Measurements from ENCODE around the gene KLHL36.

The KLHL36 gene

GRCh38 chr16:84608282-84608681 is 40.0 kb upstream of the KLHL36 start:
- Histone ChIP-seq H3K36me3 (ENCODE audit: control insufficient read depth, insufficient read depth, low read length) (peaks cover 12% of the 10 kb centered on the region), H3K4me1 (ENCODE audit: control insufficient read depth, insufficient read depth, low read length) (peaks cover 5% of the 10 kb centered on the region), H3K9ac (ENCODE audit: low read depth, low read length) (no peak overlapping the region), H3K27me3 (ENCODE audit: control insufficient read depth, insufficient read depth, low read length) (no peaks in the 10 kb centered on the region), H3K4me3 (ENCODE audit: low read depth, low read length) (no peak overlapping the region), H3K9me3 (ENCODE audit: control insufficient read depth, insufficient read depth, low read length) (no peaks in the 10 kb centered on the region)

GRCh38 chr16:84609563-84610177 is 38.6 kb upstream of the KLHL36 start:
- no peaks in the 10 kb centered on the region for H3K9me3 ChIP-seq (ENCODE audit: control insufficient read depth, insufficient read depth, low read length)
- peaks cover 19% of the 10 kb centered on the region for H3K36me3 ChIP-seq (ENCODE audit: control insufficient read depth, insufficient read depth, low read length)
- H3K4me1 ChIP-seq (ENCODE audit: control insufficient read depth, insufficient read depth, low read length): peaks cover 4% of the 10 kb centered on the region
- no peaks in the 10 kb centered on the region for H3K27me3 ChIP-seq (ENCODE audit: control insufficient read depth, insufficient read depth, low read length)
- no peak overlapping the region for H3K9ac ChIP-seq (ENCODE audit: low read depth, low read length)
- H3K4me3 ChIP-seq (ENCODE audit: low read depth, low read length): no peak overlapping the region

GRCh38 chr16:84610376-84610775 is 37.9 kb upstream of the KLHL36 start:
- peaks cover 3% of the 10 kb centered on the region for H3K4me1 ChIP-seq (ENCODE audit: control insufficient read depth, insufficient read depth, low read length)
- H3K9ac ChIP-seq (ENCODE audit: low read depth, low read length): no peak overlapping the region
- H3K4me3 ChIP-seq (ENCODE audit: low read depth, low read length): no peak overlapping the region
- peaks cover 26% of the 10 kb centered on the region for H3K36me3 ChIP-seq (ENCODE audit: control insufficient read depth, insufficient read depth, low read length)
- H3K27me3 ChIP-seq (ENCODE audit: control insufficient read depth, insufficient read depth, low read length): no peaks in the 10 kb centered on the region
- no peaks in the 10 kb centered on the region for H3K9me3 ChIP-seq (ENCODE audit: control insufficient read depth, insufficient read depth, low read length)

- no peaks in the 10 kb centered on the region for H3K9me3 ChIP-seq (ENCODE audit: control insufficient read depth, insufficient read depth, low read length)
- peaks cover 26% of the 10 kb centered on the region for H3K36me3 ChIP-seq (ENCODE audit: control insufficient read depth, insufficient read depth, low read length)
- H3K9ac ChIP-seq (ENCODE audit: low read depth, low read length): no peak overlapping the region
- H3K27me3 ChIP-seq (ENCODE audit: control insufficient read depth, insufficient read depth, low read length): no peaks in the 10 kb centered on the region
- peaks cover 8% of the 10 kb centered on the region for H3K4me1 ChIP-seq (ENCODE audit: control insufficient read depth, insufficient read depth, low read length)
- H3K4me3 ChIP-seq (ENCODE audit: low read depth, low read length): no peak overlapping the region
Observed at GRCh38 chr16:84611041-84611440, 37.3 kb upstream of the KLHL36 start.

- peaks cover 13% of the 10 kb centered on the region for H3K4me1 ChIP-seq (ENCODE audit: control insufficient read depth, insufficient read depth, low read length)
- peaks cover 2% of the 10 kb centered on the region for H3K27me3 ChIP-seq (ENCODE audit: control insufficient read depth, insufficient read depth, low read length)
- H3K4me3 ChIP-seq (ENCODE audit: low read depth, low read length): no peak overlapping the region
- peaks cover 25% of the 10 kb centered on the region for H3K36me3 ChIP-seq (ENCODE audit: control insufficient read depth, insufficient read depth, low read length)
- H3K9me3 ChIP-seq (ENCODE audit: control insufficient read depth, insufficient read depth, low read length): no peaks in the 10 kb centered on the region
- H3K9ac ChIP-seq (ENCODE audit: low read depth, low read length): no peak overlapping the region
Observed at GRCh38 chr16:84612686-84613085, 35.6 kb upstream of the KLHL36 start.

- H3K4me3 ChIP-seq (ENCODE audit: low read depth, low read length): no peak overlapping the region
- peaks cover 13% of the 10 kb centered on the region for H3K4me1 ChIP-seq (ENCODE audit: control insufficient read depth, insufficient read depth, low read length)
- no peaks in the 10 kb centered on the region for H3K9me3 ChIP-seq (ENCODE audit: control insufficient read depth, insufficient read depth, low read length)
- no peak overlapping the region for H3K9ac ChIP-seq (ENCODE audit: low read depth, low read length)
- H3K36me3 ChIP-seq (ENCODE audit: control insufficient read depth, insufficient read depth, low read length): peaks cover 25% of the 10 kb centered on the region
- peaks cover 2% of the 10 kb centered on the region for H3K27me3 ChIP-seq (ENCODE audit: control insufficient read depth, insufficient read depth, low read length)
Observed at GRCh38 chr16:84613408-84614072, 34.8 kb upstream of the KLHL36 start.

GRCh38 chr16:84614073-84614459 is 34.2 kb upstream of the KLHL36 start:
- Histone ChIP-seq H3K9ac (ENCODE audit: low read depth, low read length) (no peak overlapping the region), H3K4me3 (ENCODE audit: low read depth, low read length) (no peak overlapping the region), H3K9me3 (ENCODE audit: control insufficient read depth, insufficient read depth, low read length) (no peaks in the 10 kb centered on the region), H3K36me3 (ENCODE audit: control insufficient read depth, insufficient read depth, low read length) (peaks cover 24% of the 10 kb centered on the region), H3K4me1 (ENCODE audit: control insufficient read depth, insufficient read depth, low read length) (peaks cover 16% of the 10 kb centered on the region), H3K27me3 (ENCODE audit: control insufficient read depth, insufficient read depth, low read length) (peaks cover 2% of the 10 kb centered on the region)

GRCh38 chr16:84614623-84614967 is 33.7 kb upstream of the KLHL36 start:
- Histone ChIP-seq H3K4me3 (ENCODE audit: low read depth, low read length) (no peak overlapping the region), H3K9me3 (ENCODE audit: control insufficient read depth, insufficient read depth, low read length) (no peaks in the 10 kb centered on the region), H3K4me1 (ENCODE audit: control insufficient read depth, insufficient read depth, low read length) (peaks cover 21% of the 10 kb centered on the region), H3K9ac (ENCODE audit: low read depth, low read length) (no peak overlapping the region), H3K36me3 (ENCODE audit: control insufficient read depth, insufficient read depth, low read length) (peaks cover 20% of the 10 kb centered on the region), H3K27me3 (ENCODE audit: control insufficient read depth, insufficient read depth, low read length) (peaks cover 2% of the 10 kb centered on the region)

- peaks cover 20% of the 10 kb centered on the region for H3K36me3 ChIP-seq (ENCODE audit: control insufficient read depth, insufficient read depth, low read length)
- H3K4me3 ChIP-seq (ENCODE audit: low read depth, low read length): no peak overlapping the region
- H3K27me3 ChIP-seq (ENCODE audit: control insufficient read depth, insufficient read depth, low read length): peaks cover 2% of the 10 kb centered on the region
- peaks cover 22% of the 10 kb centered on the region for H3K4me1 ChIP-seq (ENCODE audit: control insufficient read depth, insufficient read depth, low read length)
- no peak overlapping the region for H3K9ac ChIP-seq (ENCODE audit: low read depth, low read length)
- no peaks in the 10 kb centered on the region for H3K9me3 ChIP-seq (ENCODE audit: control insufficient read depth, insufficient read depth, low read length)
Observed at GRCh38 chr16:84614968-84615813, 33.1 kb upstream of the KLHL36 start.

- peak overlapping the region; percentile 85 for H3K4me3 ChIP-seq (ENCODE audit: low read depth, low read length)
- peaks cover 2% of the 10 kb centered on the region for H3K27me3 ChIP-seq (ENCODE audit: control insufficient read depth, insufficient read depth, low read length)
- no peak overlapping the region for H3K9ac ChIP-seq (ENCODE audit: low read depth, low read length)
- H3K4me1 ChIP-seq (ENCODE audit: control insufficient read depth, insufficient read depth, low read length): peaks cover 22% of the 10 kb centered on the region
- H3K36me3 ChIP-seq (ENCODE audit: control insufficient read depth, insufficient read depth, low read length): peaks cover 20% of the 10 kb centered on the region
- no peaks in the 10 kb centered on the region for H3K9me3 ChIP-seq (ENCODE audit: control insufficient read depth, insufficient read depth, low read length)
Observed at GRCh38 chr16:84616515-84616914, 31.8 kb upstream of the KLHL36 start.

- Histone ChIP-seq H3K9ac (ENCODE audit: low read depth, low read length) (peak overlapping the region; percentile 65), H3K9me3 (ENCODE audit: control insufficient read depth, insufficient read depth, low read length) (no peaks in the 10 kb centered on the region), H3K4me1 (ENCODE audit: control insufficient read depth, insufficient read depth, low read length) (peaks cover 22% of the 10 kb centered on the region), H3K4me3 (ENCODE audit: low read depth, low read length) (peak overlapping the region; percentile 85), H3K36me3 (ENCODE audit: control insufficient read depth, insufficient read depth, low read length) (peaks cover 20% of the 10 kb centered on the region), H3K27me3 (ENCODE audit: control insufficient read depth, insufficient read depth, low read length) (peaks cover 2% of the 10 kb centered on the region)
Observed at GRCh38 chr16:84617041-84617790, 31.1 kb upstream of the KLHL36 start.

All from iPS-15b (cell line).